HG02840 (cell line): Measurements from ENCODE around the gene FOXA2.
"Not testable (repeated sequence)": the region's sequence is repeated elsewhere in the genome, so short reads cannot be mapped to it uniquely, and the experiment has no call there.

ENCODE experiments used
- ATAC-seq: cut with Tn5 transposase; IDR thresholded peaks from one replicate; pipeline ENCODE4 v1.9.1; 2021; ENCODE audit warnings: mild to moderate bottlenecking, moderate library complexity, moderate number of reproducible peaks; ENCODE audit not compliant: unreplicated experiment, low FRiP score

Gene FOXA2

GRCh38 chr20:22572023-22572422 lies 12.3 kb downstream of the FOXA2 start:
- no peak for ATAC-seq

GRCh38 chr20:22569353-22569752 lies 15.0 kb downstream of the FOXA2 start:
- no peak for ATAC-seq

GRCh38 chr20:22568872-22569344 lies 15.5 kb downstream of the FOXA2 start:
- no peak for ATAC-seq

- no peak for ATAC-seq
Measured at GRCh38 chr20:22567944-22568871, 16.2 kb downstream of the FOXA2 start.

- ATAC-seq, result no peak
Measured at GRCh38 chr20:22566876-22567658, 17.3 kb downstream of the FOXA2 start.

DNA sequence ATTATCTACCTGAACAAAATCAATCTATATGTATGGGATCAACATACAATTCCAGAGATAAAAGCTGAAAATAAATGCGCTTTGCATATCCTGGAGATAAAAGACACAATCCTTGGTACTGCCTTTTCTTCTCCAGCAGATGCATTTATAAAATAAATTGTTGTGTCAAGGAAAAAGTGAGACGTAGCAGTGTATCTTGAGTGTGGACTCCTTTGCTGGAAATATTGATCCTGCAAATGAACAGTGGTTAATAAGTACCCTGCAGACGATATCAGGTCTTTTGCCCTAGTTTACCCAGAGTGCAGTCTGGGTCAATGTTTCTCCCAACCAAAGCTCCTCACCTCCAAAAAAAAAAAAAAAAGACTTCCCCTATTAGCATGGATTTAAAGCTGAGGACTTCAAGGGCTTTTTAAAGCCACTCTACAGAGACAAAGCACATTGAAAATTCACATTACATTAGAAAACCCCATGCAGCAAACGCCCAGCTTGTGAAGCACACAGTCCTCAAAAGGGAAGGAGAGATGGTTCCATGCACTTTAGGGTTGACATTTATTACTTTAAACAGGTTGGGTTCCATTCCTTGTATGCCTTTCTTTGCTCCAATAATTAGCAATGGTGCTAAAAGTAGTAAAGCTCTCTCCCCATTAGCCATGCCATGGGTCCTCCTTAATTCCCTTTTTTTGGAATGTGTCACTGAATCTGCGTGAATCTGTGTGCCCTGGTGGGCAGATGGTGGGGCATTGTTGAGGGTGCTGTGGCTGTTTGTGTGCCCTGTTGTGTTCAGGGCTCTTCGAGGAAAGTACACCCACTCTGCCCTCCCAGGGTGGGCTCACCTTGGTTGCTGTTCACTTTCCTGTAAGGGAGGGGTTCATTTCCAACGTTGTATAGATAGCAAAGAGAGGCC lies 21.1 kb downstream of the FOXA2 start:
- ATAC-seq, result no peak

- ATAC-seq, result no peak
Measured at GRCh38 chr20:22562620-22563019, 21.8 kb downstream of the FOXA2 start.

- ATAC-seq, result no peak
Measured at GRCh38 chr20:22561965-22562577, 22.3 kb downstream of the FOXA2 start.

DNA sequence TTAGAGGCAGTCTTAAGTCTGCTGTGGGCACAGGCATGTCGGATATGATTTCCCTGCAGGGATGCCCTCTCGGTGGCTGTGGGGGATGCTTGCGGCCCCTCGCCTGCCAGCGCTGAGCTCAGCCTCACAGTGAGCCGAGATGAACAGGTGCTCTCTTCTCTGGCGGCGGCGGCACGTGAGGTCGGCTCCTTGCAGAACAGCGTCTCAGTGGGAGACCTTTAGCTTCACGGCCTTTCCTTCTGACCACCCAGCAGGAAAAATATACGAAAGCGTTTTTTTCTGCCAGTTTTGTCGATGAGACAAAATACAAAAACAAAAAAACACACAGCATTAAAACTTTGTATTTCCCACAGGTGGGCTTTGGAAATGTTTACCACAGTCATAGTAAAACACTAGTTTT lies 23.6 kb downstream of the FOXA2 start:
- no peak for ATAC-seq

- ATAC-seq, result no peak
Measured at GRCh38 chr20:22559711-22560318, 24.6 kb downstream of the FOXA2 start.

DNA sequence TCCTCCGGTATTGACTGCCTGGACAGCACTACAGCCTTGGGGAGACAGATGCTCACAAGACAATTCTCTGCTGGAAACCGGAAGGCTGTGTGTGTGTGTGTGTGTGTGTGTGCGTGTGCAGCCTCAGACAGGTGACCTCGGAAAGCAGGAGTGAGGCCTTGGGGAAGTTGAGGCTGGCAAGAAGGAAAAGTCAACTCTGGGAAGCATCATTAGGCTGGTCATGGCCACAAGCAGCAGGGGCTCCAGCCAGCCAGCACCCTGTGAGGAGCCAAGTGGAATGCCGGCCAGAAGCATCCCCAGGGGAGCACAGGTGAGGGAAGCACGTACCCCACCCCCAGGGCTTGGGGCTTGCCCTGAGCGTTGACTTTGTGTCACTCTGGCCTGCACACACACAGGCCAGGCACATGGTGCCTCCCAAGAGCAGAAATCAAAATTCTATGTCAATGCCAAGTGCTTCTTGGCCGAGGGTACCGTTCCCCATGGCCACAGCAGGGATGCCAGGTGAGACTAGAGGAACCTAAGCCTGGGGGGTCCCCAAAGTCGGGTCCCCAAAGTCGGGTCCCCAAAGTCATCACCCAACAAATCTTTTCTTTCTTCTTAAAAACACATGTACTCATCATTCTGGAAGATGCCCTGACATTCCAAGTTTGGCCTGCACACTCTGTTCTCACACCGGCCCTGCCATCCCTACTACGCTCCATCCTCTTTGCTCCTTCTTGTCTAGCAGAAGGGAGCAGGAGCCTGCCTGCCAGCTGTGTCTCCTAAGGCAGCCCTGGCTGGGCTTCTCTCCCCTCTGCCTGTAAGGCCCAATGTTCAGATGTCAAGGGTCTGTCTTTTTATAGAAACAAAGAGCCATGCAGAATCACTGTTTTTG lies 26.7 kb downstream of the FOXA2 start:
- no peak for ATAC-seq

DNA sequence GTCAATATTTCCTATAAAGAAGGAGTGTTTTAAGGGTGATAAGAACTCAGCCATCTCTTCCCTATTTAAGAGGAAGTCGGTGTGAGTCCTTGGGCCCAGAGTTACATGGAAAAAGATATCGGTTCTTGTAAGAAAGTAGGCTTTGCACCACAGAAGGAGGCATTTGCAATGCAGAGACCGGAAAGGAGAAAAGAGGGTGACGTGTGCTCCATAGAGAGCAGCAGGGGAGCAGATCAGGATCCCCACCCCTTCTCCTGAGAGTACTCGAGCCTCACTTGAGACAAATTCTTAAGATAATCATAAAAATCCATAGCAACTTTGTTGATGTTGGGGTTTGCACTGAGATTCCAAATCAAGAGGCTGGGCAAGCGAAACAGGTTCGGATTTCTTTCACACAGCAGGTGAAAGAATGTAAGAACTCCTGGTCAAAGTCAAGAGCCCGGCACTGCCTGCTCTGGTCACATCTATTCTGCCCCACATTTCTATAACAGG lies 27.8 kb downstream of the FOXA2 start:
- no peak for ATAC-seq

GRCh38 chr20:22555791-22556564 lies 28.4 kb downstream of the FOXA2 start:
- no peak for ATAC-seq

DNA sequence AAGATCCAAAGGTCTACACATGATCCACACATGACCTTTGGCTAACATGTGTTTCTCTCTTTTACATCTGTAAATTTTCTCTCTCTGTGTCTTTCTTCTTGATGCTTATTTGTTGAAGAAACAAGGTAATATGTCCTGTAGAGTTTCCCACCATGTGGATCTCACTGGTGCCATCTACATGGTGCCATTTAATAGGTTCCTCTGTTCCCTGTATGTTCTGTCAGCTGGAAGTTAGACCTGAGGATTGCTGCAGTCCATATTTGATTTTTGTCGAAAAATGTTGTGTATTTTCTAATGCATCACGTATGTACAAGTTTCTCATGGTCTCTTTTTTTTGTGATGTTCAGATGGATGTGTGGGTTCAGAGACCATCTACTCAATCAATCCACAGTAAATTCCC lies 30.0 kb downstream of the FOXA2 start:
- ATAC-seq, result no peak

DNA sequence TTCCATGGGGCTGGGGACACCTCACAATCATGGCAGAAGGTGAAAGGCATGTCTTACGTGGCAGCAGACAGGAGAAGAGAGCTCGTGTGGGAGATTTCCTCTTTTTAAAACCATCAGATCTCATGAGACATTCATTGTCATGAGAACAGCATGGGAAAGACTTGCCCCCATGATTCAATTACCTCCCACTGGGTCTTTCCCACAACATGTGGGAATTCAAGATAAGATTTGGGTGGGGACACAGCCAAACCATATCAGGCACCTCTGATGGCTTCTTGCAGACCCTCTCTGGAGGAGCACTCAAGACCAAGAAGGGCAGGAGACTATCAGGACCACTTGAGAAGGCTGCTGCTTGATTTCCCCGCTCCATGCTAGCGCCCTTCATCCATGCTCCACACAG lies 33.9 kb downstream of the FOXA2 start:
- not testable (repeated sequence) for ATAC-seq

- no peak for ATAC-seq
Measured at GRCh38 chr20:22548040-22548439, 36.3 kb downstream of the FOXA2 start.

DNA sequence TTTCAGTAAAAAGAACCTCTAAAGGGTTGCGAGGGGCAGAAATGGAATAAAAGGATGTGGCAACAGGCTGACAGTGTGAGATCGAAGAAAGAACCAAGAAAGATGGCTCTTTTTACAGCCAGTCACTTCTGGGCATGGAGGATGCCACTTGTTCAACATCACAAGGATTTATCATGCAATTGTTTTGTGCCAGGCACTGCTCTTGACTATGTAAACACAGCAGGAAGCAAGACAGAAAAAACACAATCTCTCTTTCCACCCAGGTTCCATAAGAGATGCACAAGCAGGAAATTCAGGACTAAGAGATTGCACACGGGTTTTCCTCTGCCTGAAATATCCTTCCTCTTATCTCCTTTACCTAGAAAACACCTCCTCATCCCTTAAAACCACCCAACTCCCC lies 38.0 kb downstream of the FOXA2 start:
- no peak for ATAC-seq

GRCh38 chr20:22545045-22545444 lies 39.3 kb downstream of the FOXA2 start:
- ATAC-seq, result no peak
